HG03521 (cell line): Measurements from ENCODE around the gene RPA3.

Experiments
- ATAC-seq: cut with Tn5 transposase; IDR thresholded peaks from one replicate; pipeline ENCODE4 v1.9.1; 2021; ENCODE audit warnings: mild to moderate bottlenecking, moderate library complexity; ENCODE audit not compliant: unreplicated experiment

The RPA3 gene

GRCh38 chr7:7718492-7718891, at the start of gene RPA3:
Gene RPA3 (minus strand): TSS chr7:7718607. CDS start chr7:7640418, 78,189 bp downstream.
- no peak for ATAC-seq

GRCh38 chr7:7766671-7767070, 48.3 kb upstream of the RPA3 start:
- ATAC-seq: no peak

DNA sequence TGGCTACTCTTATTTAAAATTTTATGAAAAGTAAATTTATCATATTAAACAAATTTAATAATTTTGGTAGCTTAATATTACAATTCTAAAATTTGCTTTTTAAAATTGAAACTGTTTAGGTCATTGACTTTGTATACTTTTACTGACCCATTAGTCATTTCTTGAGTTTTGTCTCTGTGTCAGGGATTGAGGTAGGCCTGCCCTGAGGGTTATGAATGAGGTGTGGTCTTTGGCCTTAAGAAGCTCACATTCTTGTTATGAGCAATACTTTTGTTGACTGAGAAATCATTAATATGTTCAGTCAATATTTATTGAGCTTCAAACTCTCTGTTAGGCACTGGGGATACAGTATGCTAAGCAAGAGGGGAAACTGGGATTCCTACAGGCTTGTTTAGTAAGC, 47.0 kb upstream of the RPA3 start:
- peak; percentile 64 for ATAC-seq

- ATAC-seq: no peak
These were observed 46.4 kb upstream of the RPA3 start for GRCh38 chr7:7764520-7765396.

DNA sequence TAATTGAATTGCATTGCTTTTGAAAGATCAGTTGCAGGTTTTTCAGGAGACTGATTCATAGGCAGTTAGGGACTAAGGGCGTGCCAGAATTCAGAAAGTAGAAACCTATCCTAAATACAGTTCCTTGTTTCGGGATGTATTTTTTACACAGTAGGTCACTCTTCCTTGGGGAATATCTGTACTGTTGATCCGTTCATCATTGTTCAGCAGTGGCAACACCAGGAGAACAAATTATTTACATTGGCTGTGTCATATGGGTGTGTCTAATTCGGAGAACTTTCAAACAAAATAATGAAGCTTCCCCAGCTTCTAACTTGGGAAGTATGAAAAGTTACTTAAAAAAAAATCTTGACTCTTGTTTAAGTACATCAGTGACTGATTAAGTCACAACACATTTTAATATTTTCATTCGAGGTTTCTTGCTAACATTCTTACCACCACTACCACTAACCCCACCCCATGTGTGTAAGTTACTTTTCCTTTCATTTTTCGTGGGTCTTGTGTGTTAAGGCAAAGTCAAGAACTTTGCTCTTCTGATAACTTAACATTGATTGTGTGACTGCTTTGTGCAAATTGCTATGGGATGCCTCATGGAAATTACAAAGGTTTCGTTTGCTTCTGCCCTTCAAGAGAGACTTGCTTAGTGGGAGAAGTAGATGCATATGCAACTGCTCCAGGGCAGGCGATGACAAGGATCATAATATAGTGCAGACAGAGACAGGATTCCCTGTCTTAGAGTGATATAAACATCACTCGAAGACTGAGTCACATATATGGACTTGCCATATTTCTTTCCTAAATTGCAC, 43.8 kb upstream of the RPA3 start:
- peak; percentile 49 for ATAC-seq

GRCh38 chr7:7761340-7761973, 43.0 kb upstream of the RPA3 start:
- no peak for ATAC-seq

DNA sequence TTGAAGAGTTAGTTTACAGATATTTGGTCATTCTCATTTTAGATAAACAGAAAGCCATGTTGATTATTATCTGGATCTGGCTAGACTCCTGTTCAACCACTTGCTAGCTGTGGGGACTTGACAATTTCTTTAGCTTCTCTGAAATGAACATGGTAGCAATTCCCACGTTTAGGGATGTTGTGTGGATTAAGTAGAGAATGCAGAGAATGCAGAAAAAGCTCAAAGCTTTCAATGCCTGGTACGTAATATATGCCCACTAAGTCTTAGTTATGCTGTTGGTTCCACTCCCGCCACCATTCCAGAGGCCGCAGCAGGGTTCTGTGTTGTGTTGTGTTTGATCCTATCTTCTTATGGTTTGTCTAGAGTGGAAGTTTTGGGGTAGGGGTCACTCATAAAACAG, 39.2 kb upstream of the RPA3 start:
- ATAC-seq: no peak

- ATAC-seq: no peak
These were observed 38.2 kb upstream of the RPA3 start for GRCh38 chr7:7756577-7756976.

- ATAC-seq: no peak
These were observed 33.1 kb upstream of the RPA3 start for GRCh38 chr7:7751243-7752092.

- ATAC-seq: no peak
These were observed 32.3 kb upstream of the RPA3 start for GRCh38 chr7:7750571-7751242.

GRCh38 chr7:7746458-7746857, 28.1 kb upstream of the RPA3 start:
- ATAC-seq: no peak

- ATAC-seq: no peak
These were observed 27.6 kb upstream of the RPA3 start for GRCh38 chr7:7745966-7746365.

DNA sequence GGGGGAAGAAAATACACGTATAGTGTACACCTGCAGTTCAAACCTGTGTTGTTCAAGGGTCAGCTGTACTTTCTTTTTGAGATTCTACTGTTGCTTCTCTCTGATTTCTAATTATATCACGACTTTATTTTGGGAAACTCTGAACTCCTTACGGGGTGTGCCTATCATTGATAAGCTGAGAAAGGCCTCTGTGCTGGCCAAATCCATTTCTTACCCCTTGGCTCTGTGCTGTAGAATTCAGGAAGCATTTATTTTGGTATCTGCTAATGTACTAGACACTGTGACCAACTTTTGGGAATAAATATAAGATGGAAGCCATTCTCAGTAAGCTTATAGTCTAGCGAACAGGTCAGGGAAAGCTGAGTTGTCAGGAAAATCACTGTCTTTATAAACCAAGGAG, 26.9 kb upstream of the RPA3 start:
- ATAC-seq: no peak

DNA sequence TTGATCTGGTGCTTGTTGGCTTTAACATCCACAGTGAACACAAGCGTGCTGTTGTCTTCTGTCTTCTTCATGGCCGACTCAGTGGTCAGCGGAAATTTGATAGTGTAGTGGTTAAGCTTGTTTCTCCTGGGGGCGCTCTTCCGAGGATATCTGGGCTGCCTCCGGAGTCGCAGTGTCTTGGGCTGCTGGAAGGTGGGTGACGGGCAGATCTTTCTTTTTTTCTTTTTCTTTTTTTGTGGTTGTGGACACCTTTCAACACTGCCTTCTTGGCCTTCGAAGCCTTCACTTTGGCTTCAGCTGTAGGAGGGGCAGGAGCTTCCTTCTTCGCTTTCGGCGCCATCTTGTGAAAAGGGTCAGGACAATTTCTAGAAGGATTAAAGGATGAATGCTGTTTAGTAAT, 23.8 kb upstream of the RPA3 start:
- no peak for ATAC-seq

GRCh38 chr7:7740037-7740355, 21.6 kb upstream of the RPA3 start:
- ATAC-seq: no peak

GRCh38 chr7:7739204-7740036, 21.0 kb upstream of the RPA3 start:
- no peak for ATAC-seq

DNA sequence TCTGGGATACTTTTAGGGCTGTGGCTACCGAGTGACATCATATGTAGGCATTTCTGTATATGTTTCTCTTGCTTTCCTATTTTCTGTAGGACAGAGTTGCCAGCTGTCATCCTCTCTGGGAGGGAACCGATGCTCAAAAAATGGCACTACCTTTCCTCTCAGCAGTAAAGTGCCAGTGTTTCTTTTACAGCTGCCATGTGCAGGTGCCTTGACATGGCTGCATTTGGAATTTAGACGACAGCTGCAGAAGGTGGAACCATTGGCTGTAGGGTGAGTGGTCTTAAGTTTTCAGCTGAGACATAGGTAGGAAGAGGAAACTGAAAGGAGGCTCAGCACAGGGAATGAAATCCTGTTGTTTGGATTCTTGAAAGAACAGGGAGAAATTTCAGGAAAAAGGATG, 20.2 kb upstream of the RPA3 start:
- ATAC-seq: no peak

DNA sequence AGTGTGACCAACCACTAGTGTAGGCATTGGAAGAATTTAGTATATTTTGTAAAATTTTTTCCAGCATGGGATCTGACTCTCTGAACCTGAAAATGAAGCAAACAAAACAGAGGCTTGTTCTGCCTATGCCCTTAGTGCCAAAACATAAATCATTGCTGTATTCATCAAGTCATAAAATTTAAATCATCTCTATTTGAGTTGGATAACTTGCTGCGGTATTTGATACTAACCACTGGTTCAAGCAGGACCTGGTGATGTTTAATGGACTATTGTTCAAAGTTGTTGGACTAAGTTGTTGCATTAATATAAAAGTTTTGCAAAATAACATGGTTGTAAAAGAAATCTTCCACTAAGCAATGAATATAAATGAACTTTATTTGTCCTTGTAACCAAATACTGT, 19.8 kb upstream of the RPA3 start:
- no peak for ATAC-seq

DNA sequence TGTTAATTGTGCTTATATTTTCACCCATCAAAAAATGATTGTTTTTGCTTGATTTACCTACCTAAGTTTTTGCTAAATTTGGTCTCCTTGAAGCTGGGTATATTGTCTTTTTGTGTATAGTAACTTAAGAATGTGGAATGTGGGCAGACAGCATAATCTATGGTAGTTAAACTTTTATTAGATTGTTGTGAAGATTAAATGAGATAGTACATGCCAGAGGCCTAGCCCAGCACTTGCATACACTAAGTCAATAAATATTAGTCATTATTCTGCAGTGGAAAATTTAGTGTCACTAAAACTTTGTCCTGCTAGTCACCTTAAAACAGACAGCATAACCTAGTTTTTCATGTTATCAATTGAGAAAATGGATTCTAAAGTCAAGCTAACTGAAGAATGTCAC, 19.3 kb upstream of the RPA3 start:
- no peak for ATAC-seq
